Activated naive CD8-positive, alpha-beta T cell (primary cell): ENCODE results near the gene YTHDF2.
"Not testable (repeated sequence)": the region's sequence is repeated elsewhere in the genome, so short reads cannot be mapped to it uniquely, and the experiment has no call there.

Experiments
- H3K27ac Mint-ChIP-seq: one replicate; pipeline ENCODE4 v1.8.0; 2021; ENCODE audit warnings: mixed read lengths
- H3K27me3 Mint-ChIP-seq: one replicate; pipeline ENCODE4 v1.8.0; 2021; ENCODE audit warnings: mixed read lengths
- H3K36me3 Mint-ChIP-seq: one replicate; pipeline ENCODE4 v1.8.0; 2021; ENCODE audit warnings: mixed read lengths
- H3K4me1 Mint-ChIP-seq: one replicate; pipeline ENCODE4 v1.8.0; 2021; ENCODE audit warnings: low read depth, mixed read lengths
- H3K4me3 Mint-ChIP-seq: one replicate; pipeline ENCODE4 v1.8.0; 2021; ENCODE audit warnings: mild to moderate bottlenecking, mixed read lengths
- H3K9me3 Mint-ChIP-seq: one replicate; pipeline ENCODE4 v1.8.0; 2021; ENCODE audit warnings: low read depth, mixed read lengths

Gene YTHDF2

DNA sequence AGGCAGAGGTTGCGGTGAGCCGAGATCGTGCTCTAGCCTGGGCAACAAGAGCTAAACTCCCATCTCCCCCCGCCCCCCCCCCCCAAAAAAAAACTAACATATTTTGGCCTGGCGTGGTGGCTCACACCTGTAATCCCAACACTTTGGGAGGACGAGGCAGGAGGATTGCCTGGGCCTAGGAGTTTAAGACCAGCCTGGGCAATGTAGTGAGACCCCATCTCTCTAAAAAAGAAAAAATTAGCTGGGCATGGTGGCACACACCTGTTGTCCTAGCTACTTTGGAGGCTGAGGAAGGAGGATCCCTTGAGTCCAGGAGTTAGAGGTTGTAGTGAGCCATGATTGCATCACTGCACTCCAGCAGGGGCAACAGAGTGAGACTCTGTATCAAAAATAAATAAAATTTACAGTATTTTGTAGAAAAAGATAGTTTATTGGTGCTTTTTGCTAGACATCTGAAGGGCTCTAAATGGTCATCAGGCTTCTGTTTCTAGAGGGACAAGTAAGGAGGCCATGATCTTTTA, 9.0 kb downstream of the YTHDF2 start:
- Mint-ChIP-seq H3K4me1 (peaks cover 78% of the 10 kb centered on the region), H3K27me3 (no peaks in the 10 kb centered on the region), H3K4me3 (peak overlapping the region; percentile 77), H3K9me3 (no peaks in the 10 kb centered on the region), H3K36me3 (peaks cover 20% of the 10 kb centered on the region), H3K27ac (no peak overlapping the region)

DNA sequence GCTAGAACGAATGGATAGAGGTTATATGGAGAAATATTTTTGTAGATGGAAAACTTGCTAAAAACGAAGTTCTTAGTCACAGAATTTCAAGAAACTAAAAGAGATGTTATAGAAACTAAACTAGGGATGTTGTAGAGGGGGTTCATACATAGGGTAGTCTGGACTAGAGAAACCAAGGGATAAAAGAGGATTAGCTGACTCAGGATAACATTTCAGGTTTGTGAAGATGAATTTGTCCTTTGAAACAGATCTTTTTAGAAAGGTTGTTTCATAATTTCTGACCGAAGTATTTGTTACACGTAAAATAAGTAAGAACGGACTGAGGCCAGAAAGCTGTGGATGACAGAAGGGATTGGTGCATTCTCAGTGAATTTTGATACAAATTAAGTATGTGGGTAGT, 13.6 kb downstream of the YTHDF2 start:
- H3K4me3 Mint-ChIP-seq: peak overlapping the region; percentile 63
- no peaks in the 10 kb centered on the region for H3K27me3 Mint-ChIP-seq
- H3K27ac Mint-ChIP-seq: peak overlapping the region; percentile 34
- H3K9me3 Mint-ChIP-seq: no peaks in the 10 kb centered on the region
- H3K36me3 Mint-ChIP-seq: peaks cover 11% of the 10 kb centered on the region
- H3K4me1 Mint-ChIP-seq: peaks cover 63% of the 10 kb centered on the region

DNA sequence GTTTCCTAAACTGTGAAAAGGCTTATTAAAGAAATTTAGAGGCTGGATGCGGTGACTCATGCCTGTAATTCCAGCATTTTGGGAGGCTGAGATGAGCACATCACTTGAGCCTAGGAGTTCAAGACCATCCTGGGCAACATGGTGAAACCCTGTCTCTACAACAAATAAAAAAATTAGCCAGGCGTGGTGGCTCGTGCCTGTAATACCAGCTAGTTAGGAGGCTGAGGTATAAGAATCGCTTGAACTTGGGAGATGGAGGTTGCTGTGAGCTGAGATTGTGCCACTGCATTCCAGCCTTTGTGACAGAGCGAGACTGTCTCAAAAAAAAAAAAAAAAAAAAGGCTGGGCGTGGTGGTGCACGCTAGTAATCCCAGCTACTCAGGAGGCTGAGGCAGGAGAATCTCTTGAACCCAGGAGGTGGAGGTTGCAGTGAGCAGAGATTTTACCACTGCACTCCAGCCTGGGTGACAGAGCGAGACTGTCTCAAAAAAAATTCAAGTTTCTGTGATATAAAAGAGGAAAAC, 14.1 kb downstream of the YTHDF2 start:
- Mint-ChIP-seq H3K4me1 (peaks cover 62% of the 10 kb centered on the region), H3K4me3 (peak overlapping the region; percentile 69), H3K36me3 (peaks cover 11% of the 10 kb centered on the region)
- not testable (repeated sequence) for H3K27ac Mint-ChIP-seq, H3K9me3 Mint-ChIP-seq, H3K27me3 Mint-ChIP-seq

DNA sequence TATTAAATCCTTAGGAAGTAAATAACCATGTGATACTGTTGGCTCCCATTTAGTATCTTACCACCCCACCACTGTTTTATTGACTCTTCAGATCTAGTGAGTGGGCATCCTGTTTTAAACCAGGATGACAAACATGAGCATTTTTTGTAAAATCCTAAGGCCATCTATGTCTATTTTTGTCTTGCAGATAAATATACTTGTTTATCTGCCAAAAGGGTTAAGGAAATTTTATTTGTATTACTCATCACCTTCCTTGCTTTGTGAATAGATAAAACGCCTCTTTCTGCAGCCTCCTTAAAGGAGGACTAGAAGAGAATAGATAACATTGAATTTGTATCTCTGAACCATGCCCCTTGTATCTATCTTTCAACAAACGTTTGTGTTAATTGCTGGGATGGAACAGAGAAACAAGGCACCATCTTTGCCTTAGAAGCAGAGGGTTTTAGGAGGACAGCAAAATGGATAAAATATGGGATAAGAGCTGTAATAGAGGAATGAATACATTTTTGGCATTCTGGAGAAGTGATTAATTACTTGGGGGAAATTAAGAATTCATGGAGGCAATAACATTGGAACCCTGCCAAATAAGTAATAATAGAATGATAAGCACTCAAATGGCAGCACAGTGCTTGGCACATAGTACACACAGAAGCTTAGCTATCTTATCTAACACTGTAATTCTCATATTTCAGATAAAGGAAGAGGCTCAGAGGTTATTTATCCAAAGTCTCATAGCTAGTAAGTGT, 14.7 kb downstream of the YTHDF2 start:
- Mint-ChIP-seq H3K4me1 (peaks cover 55% of the 10 kb centered on the region), H3K27ac (no peak overlapping the region), H3K9me3 (no peaks in the 10 kb centered on the region), H3K27me3 (no peaks in the 10 kb centered on the region), H3K36me3 (peaks cover 11% of the 10 kb centered on the region), H3K4me3 (peak overlapping the region; percentile 69)

DNA sequence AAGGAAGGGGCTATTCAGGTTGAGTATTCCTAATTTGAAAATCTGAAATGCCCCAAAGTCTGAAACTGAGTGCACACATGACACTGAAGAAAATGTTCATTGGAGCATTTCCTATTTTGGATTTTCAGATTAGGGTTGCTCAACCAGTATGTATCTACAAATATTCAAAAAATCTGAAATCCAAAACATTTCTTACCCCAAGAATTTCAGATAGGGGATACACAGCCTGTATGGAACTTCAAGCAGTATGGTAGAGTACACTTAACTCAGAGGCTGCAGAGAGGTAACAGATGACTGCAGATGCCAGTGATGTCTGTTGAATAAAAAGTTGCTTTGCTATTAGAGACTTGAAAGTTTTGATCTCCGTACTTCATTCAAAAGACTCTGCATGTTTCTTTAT, 19.0 kb downstream of the YTHDF2 start:
- Mint-ChIP-seq H3K27ac (no peak overlapping the region), H3K9me3 (no peaks in the 10 kb centered on the region), H3K36me3 (peaks cover 6% of the 10 kb centered on the region), H3K27me3 (no peaks in the 10 kb centered on the region), H3K4me3 (no peak overlapping the region), H3K4me1 (peaks cover 34% of the 10 kb centered on the region)

DNA sequence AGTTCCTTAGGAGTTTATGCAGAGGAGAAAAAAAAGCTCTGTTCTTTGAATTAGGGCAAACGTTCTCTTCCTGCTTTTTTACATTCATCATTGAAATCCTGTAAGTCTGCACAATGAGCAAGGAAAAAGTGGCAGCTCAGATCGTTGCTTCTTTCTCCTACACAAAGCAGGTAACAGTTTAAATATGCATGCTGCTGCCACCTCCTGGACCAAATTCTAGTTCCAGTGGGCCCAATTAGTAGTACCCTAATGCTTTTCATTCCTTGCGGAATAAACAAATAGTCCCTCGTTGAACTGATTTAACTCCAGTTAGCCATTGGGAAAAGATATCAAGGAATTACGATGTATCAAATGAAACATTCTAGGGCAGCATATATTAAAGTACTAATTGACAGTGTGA, 20.1 kb downstream of the YTHDF2 start:
- Mint-ChIP-seq H3K4me1 (peaks cover 28% of the 10 kb centered on the region), H3K4me3 (no peak overlapping the region), H3K27ac (no peak overlapping the region), H3K36me3 (peaks cover 2% of the 10 kb centered on the region), H3K9me3 (no peaks in the 10 kb centered on the region), H3K27me3 (no peaks in the 10 kb centered on the region)

DNA sequence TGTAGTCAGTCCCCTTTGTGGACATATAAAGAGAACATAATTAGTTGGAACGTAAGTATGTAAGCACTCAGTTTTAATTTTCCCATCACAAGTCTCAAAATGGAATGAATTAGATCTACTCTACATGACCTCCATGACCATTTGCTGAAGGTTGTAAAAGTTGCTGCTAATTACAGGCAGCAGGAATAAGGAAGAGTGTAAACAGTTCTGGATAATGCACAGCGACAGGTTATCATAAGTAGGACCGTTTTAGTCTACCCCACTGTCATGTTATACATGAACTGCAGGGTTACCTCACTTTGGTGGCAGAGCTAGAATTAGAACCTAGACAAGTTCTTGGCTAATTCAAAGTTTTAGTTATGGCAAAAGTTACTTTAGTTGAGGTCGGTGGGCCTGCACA, 21.7 kb downstream of the YTHDF2 start:
- Mint-ChIP-seq H3K36me3 (peaks cover 2% of the 10 kb centered on the region), H3K4me1 (peaks cover 23% of the 10 kb centered on the region), H3K27me3 (no peaks in the 10 kb centered on the region), H3K27ac (no peak overlapping the region), H3K9me3 (no peaks in the 10 kb centered on the region), H3K4me3 (no peak overlapping the region)

DNA sequence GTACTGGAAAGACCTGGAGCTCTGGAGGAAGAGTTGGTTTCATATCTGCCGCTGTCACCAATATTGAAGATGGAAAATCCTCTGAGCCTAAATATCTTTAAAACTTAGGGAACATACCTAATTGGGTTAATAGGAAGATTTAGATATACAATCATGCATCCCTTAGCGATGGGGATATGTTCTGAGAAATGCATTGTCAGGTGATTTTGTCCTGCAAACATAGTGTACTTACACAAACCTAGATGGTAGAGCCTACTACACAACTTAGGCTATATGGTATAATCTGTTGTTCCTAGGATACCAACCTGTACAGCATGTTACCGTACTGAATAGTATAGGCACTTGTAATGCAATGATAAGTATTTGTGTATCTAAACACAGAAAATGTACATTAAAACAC, 22.5 kb downstream of the YTHDF2 start:
- H3K27ac Mint-ChIP-seq: no peak overlapping the region
- H3K4me1 Mint-ChIP-seq: peaks cover 23% of the 10 kb centered on the region
- no peaks in the 10 kb centered on the region for H3K9me3 Mint-ChIP-seq
- peaks cover 2% of the 10 kb centered on the region for H3K36me3 Mint-ChIP-seq
- H3K27me3 Mint-ChIP-seq: no peaks in the 10 kb centered on the region
- H3K4me3 Mint-ChIP-seq: no peak overlapping the region

DNA sequence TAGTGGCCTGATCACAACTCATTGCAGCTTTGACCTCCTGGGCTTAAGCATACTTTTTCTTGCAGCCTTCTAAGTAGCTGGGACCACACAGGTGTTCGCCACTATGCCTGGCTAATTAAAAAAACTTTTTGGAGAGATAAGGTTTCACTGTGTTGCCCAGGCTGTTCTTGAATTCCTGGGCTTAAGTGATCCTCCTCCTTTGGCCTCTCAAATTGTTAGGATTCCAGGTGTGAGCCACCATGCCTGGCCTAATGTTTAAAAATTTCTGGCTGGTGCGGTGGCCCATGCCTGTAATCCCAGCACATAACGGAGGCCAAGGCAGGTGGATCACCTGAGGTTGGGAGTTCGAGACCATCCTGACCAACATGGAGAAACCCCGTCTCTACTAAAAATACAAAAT, 24.4 kb downstream of the YTHDF2 start:
- Mint-ChIP-seq H3K4me3 (no peak overlapping the region), H3K27me3 (no peaks in the 10 kb centered on the region), H3K36me3 (peaks cover 2% of the 10 kb centered on the region), H3K9me3 (no peaks in the 10 kb centered on the region), H3K4me1 (peaks cover 32% of the 10 kb centered on the region), H3K27ac (no peak overlapping the region)

DNA sequence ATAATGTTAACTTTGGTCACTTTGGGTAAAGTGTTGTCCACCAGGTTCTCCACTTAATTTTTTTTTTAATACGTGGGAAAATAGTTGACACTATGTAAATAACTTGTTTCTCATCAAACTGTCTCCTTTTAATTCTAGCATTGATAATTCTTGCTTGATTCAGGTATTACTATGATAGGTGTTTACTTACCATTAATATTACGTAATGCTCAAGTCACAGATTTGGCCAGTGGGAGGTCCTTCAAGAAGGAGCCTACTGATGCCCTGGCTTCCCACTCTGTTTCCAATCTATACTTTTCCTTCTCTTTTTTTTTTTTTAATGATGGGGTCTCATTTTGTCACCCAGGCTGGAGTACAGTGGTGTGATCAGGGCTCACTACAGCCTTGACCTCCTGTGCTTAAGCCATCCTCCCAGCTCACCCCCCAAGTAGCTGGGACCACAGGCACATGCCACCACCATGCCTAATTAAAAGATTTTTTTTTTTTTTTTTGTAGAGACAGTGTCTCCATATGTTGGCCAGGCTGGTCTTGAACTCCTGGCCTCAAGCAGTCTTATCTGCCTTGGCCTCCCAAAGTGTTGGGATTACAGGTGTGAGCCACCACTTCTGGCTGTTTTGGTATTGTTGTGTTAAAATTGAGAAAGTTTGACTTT, 29.9 kb downstream of the YTHDF2 start:
- peak overlapping the region; percentile 58 for H3K27ac Mint-ChIP-seq
- H3K9me3 Mint-ChIP-seq: no peaks in the 10 kb centered on the region
- H3K4me3 Mint-ChIP-seq: no peak overlapping the region

DNA sequence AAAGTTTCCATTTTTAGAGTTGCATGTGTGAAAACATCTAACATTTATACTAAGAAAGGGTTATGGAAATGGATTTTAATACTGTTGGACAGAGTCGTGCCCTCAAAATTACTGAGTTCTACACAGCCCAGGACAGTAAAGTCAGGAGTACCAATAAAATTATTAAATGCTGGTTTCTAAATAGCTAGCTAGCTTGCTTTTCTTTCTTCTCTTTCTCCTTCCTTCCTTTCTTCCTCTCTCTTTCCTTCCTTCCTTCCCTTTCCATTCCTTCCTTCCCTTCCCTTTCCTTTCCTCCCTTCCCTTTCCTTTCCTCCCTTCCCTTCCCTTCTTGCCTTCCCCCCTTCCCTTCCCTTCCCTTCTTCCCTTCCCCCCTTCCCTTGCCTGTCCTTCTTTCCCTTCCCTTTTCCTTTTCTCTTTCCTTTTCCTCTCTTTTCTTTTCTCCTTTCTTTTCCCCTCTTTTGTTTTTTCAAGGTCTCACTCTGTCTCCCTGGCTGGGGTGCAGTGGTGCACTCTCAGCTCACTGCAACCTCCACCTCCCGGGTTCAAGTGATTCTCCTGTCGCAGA, 33.9 kb downstream of the YTHDF2 start:
- Mint-ChIP-seq H3K4me1 (peaks cover 12% of the 10 kb centered on the region), H3K9me3 (no peaks in the 10 kb centered on the region), H3K27ac (no peak overlapping the region), H3K4me3 (no peak overlapping the region), H3K27me3 (no peaks in the 10 kb centered on the region), H3K36me3 (peaks cover 2% of the 10 kb centered on the region)

More for the DNA sequence above, 29.9 kb downstream of the YTHDF2 start:
- Mint-ChIP-seq H3K4me1 (peaks cover 18% of the 10 kb centered on the region), H3K36me3 (peaks cover 2% of the 10 kb centered on the region), H3K27me3 (no peaks in the 10 kb centered on the region)

DNA sequence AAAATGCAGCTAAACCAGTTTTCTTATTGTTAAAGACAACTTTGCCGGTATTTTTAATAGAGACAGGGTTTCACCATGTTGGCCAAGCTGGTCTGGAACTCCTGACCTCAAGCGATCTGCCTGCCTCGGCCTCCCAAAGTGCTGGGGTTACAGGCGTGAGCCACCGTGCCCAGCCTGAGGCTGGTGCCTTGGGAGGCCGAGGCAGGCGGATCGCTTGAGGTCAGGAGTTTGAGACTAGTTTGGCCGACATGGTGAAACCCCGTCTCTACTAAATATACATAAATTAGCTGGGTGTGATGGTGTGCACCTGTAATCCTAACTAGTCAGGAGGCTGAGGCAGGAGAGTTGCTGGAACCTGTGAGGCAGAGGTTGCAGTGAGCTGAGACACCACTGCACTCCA, 35.2 kb downstream of the YTHDF2 start:
- H3K36me3 Mint-ChIP-seq: not testable (repeated sequence)

DNA sequence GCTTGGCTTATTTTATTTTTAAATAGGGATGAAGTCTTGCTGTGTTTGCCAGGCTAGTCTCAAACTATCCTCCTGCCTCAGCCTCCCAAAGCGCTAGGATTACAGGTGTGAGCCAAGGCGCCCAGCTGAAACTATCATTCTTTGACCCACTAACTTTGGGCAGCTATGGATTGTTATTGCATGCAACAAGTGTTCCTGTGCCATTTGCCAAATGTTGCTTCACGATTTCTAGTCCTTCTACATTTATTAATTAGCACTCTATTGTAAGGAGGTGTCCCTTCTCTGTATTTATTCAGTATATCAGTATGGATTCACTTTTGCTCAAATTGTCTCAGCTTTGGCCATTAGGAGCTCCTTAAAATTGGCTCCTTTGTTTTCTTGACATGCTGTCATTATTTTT, 36.4 kb downstream of the YTHDF2 start:
- H3K36me3 Mint-ChIP-seq: peaks cover 2% of the 10 kb centered on the region
- no peak overlapping the region for H3K4me3 Mint-ChIP-seq
- no peaks in the 10 kb centered on the region for H3K9me3 Mint-ChIP-seq
- peaks cover 6% of the 10 kb centered on the region for H3K4me1 Mint-ChIP-seq
- H3K27me3 Mint-ChIP-seq: no peaks in the 10 kb centered on the region
- no peak overlapping the region for H3K27ac Mint-ChIP-seq

More for the DNA sequence above, 35.2 kb downstream of the YTHDF2 start:
- not testable (repeated sequence) for H3K9me3 Mint-ChIP-seq, H3K4me1 Mint-ChIP-seq, H3K4me3 Mint-ChIP-seq, H3K27me3 Mint-ChIP-seq
- H3K27ac Mint-ChIP-seq: peak overlapping the region; percentile 23

DNA sequence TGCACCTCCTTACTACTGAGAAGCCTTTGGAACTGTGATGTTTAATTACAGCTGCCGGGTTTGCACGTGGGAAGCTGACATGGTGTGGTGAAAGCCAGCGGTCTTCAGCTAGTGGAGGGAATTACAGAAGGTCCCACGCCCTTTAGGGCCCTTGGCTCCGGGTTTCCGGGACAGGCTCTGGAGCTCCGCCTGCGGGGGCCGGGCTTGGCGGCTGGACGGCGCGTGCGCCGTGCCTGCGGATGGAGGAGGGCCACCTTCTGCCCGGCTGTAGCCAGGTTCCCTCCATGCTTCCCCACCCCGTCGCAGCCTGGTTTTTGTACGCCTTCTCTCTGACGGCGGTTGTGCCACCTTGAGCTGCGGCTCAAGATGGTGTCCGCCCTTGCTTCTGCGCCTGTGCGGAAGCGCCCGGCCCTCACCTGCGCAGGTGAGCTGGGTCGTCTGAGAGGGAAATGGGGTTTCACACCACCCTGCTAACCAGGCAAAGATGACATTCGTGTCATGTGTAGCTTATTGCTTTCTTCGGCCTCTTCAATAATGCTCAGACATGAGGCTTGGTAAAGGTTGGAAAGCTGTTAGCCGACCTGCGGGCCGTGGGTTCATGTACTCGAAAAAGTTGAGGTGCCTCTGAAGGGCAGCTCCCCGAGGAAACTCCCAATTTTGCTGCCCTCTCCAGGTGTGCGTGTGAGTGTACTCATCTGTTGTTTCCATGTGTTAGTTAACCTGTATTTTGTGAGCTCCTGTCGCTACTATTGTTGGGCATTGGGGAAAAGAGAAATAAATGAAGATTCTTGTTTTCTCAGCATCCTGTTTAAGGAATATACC, 38.6 kb downstream of the YTHDF2 start:
- Mint-ChIP-seq H3K4me3 (peak overlapping the region; percentile 76), H3K36me3 (no peaks in the 10 kb centered on the region), H3K27me3 (no peaks in the 10 kb centered on the region), H3K27ac (peak overlapping the region; percentile 70), H3K9me3 (no peaks in the 10 kb centered on the region), H3K4me1 (peaks cover 6% of the 10 kb centered on the region)
